Measurements from ENCODE around the gene UBL3.
A peak's percentile ranks its signal among the peaks of the same experiment; 100 is the strongest.

The UBL3 gene, protein sequence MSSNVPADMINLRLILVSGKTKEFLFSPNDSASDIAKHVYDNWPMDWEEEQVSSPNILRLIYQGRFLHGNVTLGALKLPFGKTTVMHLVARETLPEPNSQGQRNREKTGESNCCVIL

DNA sequence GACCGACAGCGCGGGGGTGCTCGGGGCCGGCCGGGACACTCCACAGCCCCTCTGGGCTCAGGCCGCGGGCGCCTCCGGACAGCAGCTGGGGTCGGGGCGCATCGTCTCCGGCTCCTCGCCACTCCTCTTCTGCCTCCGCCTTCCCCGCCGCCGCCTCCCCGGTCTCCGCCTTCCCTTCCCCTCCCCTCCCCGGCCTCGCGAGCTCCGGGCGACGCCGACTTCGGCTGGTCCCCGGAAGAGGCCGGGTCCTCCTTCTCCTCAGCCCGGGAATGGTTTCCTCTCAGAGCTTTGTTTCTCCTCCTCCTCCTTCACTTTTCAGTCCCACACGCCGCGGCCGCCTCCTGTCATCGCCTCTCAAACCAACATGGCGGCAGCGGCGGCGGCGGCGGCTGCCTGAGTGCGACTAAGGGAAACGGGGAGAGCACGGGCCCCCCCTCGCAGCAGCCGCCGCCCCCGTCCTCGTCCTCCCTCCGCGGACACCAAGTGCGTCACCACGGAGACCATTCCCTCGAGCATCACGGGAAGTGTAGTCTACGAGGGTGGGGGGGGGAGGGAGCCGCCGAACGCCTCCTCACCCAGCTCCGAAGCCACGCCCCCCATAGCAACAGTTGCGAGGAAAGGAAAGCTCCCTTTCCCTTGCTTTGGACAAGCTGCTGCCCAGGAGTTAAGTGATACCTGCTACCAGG lies at the start of gene UBL3:
Gene UBL3 (minus strand): TSS at position 405 of the 686 bp plus-strand sequence. CDS start 1,079 bp downstream, outside the sequence.
- peak; percentile 88 for DNase-seq

DNA sequence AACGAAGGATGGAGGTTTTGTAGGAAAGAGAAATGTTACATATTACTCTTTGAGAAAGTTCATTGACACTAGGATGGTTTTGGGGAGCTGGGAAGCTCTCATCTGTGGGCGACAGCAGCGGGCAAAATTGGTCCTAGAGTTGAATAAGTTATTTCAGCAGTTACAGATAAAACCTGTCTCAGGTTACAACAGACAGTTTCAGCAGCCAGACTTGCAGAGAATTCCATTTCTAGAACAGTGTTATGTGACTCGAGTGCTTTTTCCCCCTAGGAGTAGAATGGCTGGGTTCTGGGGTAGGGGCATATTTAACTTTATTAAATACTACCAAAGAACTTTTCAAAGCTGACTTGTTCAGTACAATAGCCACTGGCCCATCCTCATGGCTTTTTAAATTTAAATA lies 46.7 kb upstream of the UBL3 start:
- no peak for DNase-seq

DNA sequence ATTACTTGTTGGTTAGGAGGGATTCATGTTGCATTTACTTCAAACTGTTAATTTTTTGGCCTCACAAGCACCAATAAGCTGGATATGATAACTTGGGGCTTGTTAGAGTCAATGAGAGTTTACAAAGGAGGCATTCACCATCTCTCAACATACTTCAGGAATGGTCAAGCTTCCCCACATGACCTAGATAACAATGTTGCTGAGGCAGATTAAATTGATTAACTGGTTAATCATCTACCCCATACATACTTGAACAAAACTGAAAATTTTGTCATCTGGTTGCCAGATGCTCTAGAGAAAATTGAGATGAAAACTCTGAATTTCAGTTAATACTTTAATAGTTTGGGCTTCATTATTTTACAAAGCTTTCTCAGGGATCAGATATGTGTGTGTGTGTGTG lies 43.0 kb upstream of the UBL3 start:
- DNase-seq = no peak

DNA sequence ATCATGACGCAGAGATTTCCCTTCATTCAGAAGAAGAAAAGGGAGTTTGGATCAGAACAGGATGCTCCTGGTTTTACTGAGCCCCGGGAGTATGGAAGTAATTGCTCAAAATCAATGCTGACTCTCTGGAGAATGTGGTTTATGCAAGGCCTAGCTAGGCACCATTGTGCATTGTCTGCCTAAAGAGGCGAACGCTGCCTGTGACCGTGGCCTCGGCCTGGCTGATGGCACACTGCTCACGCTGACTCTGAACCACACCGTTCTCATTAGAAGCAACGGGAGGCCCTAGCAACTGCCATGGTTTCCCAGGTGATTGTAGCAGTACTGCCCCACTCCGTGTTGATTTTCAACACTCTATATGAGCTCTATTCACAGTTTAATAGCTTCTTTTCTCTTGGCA lies 41.7 kb upstream of the UBL3 start:
- DNase-seq = no peak

DNA sequence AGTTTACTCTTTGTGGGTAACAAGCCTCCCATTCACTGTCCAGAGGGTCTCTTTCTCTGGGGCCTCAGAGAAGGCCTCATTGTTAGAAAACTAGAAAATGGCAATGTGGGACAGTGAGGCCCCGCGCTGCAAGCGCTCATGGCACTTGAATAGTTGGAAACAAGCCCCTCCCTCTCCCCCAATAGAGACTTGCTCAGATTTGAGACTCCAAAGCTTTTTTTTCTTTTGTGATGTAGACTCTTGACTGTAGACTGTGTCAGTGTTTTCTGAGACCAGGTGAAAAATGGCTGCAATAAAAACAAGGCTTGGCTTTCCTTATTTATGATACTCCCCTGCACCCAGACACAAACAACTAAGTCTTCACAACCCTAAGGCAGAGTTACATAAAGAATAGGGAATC lies 38.7 kb upstream of the UBL3 start:
- no peak for DNase-seq

DNA sequence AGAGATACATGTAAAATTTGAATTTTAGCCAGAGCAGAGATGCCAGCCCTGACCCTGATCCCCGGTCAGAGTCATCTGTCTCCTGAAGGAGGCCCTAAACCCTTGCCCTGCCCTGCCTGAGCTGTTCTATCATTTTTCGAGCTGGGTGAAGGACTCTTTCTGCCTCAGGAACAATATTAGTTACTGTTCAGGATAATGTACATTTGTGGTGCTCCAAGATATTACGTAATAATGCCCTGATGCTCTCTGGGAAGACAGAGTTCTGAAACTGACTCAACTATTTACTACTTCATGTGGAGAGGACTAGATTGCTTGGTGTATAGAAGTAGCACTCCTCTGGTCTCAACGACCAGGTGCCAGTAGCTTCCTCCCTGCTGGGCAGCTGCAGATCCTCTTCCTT lies 37.9 kb upstream of the UBL3 start:
- DNase-seq = no peak

DNA sequence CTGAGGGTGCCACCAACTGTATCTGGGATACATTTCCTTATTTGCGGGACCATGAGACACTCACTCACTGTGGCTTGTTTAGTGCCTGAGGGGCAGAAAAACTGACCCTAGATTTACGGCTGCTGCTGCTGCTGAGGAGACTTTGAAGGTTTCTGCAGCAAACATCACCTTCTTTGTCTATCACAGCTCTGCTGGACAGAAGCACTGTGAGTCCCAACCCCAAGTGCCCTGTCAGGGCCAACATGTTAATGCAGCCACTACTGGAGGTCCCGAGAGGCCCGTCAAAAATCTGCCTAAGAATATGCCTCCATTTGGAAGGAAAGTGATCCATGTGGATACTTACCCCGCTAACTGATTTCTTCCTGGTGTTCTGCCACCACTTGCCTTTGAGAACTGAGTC lies 37.3 kb upstream of the UBL3 start:
- no peak for DNase-seq

DNA sequence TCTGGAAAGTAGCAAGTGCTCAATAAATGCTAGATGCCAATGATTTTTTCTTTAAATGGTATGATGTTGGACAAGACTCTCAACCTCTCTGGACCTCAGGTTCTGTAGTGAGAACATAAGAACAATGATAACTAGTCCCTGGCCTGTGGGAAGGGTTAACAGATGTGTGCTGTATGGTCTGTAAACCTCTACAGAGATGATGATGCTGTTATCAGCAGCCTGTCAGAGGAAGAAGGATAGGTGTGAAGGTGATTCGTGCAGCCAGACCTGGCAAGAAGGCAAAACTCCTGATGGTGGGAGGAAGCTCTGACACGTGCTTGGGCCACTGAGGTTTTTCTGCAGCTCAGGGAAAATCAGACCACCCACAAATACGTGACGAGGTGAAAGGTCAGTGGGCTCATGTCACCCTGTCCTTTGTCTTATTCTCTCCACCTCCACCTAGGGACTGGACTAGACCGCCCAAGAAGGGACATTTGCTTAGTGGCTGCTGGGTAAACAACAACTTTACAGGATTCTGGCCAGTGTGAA lies 36.7 kb upstream of the UBL3 start:
- DNase-seq = no peak

DNA sequence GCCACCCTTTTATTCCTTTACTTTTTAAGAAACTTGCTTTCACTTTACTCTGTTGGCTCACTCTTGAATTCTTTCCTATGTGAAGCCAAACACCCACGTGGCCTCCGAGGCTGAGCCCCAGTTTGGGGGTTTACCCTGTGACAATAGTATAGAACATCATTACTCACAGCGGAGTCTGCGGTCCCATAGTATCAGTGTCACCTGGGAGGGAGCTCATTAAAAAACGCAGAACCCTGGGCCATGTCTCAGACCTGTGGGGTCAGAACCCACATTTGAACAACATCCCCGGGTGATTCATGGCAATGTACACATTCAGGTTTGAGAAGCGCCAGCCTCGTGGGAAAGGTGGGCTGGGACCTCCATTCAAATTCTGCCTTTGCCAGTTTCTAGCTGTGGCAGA lies 36.0 kb upstream of the UBL3 start:
- DNase-seq = no peak

DNA sequence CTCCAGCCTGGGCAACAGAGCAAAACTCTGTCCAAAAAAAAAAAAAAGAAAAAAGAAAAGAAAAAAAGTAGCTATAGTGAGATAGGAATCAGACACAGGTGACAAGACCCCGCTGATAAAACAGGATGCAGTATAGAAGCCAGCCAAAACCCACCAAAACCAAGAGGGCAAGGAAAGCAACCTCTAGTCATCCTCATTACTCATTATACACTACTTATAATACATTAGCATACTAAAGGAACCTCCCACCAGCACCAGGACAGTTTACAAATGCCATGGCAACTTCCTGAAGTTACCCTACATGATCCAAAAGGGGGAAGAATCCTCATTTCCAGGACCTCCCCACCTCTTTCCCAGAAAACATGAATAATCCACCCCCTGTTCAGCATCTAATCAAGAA lies 35.6 kb upstream of the UBL3 start:
- DNase-seq = no peak

DNA sequence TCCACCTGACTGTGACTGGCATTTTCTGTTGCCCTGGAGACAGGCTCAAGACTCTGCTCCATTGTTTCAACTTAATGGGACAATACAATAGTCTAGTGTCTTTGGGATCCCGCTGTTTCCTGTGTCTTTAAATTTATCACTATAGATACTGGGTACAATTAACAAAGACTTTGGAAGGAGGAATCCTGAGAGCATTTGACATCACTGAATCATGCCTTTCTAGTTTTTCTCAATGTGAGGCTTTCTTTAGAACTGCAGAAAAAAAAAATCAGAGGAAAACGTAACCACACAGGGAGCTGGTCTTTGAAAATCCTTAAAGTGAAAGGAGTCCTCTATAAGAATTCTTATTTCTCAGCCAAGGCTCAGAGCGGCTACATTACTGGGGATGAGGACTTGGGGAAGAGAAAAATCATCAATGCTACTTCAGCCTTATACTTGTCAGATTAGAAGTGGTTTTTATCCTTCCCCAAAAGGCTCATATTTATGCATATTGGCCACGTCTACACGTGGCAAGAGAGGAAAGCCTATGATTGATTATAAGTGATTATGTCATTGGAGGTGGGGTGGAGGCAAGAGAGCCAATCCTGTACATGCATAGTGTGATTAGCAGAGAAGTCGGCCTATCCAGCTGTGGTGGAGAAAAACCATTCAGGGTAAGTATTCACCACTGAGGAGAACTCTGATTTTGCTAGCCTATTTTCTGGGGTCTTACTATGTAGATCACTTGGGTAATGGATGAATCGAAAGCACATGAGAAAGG lies 34.4 kb upstream of the UBL3 start:
- DNase-seq = no peak

DNA sequence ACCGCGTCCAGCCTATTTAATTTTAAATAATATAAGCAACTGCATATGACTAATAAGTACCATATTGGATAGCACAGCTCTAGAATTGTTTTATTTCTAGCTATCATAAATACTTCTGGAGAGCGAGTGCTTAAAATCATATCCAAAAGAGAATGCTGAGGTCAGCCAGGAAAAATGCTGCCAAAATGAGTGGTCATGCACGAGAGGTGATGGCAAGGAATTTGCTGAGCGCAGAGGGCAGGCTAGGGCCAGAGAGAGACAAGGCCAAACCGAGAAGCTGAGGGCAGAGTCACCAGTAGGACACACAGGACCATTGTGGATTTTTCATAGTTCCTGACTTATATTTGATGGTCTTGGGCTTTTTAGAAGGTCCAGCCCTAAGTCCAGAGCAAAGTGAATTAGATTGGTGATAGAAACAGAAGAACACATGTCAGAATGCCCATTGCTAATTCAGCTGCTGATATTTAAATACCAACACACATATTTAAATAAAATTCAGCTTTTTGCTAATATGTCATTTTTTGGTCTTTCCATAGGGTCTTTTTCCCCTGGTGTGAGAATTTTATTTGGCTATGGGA lies 33.6 kb upstream of the UBL3 start:
- DNase-seq = no peak

DNA sequence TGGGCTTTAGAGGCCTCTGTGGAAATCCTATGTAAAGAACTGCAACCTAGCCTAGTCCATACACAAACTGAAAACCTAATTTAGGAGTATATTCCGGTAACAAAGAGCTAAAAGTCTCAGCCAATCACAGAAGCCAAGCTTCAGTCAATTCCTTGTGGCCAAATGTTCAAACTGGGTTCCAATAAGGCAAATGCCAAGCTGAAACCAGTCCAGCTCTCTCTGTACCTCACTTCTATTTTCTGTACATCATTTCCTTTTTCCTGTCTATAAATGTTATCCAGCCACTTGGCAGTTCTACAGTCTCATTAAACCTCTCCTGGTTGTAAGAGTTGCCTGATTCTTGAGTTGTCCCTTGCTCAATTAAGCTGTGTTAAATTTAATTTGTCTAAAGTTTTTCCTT lies 31.7 kb upstream of the UBL3 start:
- no peak for DNase-seq

DNA sequence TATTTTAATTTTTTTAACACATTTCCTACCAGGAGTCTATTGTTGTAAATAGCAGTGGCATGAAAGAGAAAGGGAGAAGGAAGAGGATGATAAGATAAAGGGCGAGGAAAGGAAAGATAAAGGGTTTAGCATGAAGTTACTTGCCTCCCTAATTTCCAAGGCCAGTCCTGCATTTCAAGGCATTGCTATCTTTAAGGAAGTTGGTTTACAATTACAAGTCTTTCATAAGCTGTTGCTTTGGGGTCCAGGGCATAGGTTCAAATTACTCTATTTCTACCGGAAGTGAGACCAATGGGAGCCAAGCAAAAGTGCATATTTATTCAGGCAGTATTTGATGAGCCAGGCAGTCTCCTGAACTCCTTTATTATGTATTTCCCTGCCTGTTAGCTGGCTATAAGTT lies 27.7 kb upstream of the UBL3 start:
- DNase-seq = no peak

DNA sequence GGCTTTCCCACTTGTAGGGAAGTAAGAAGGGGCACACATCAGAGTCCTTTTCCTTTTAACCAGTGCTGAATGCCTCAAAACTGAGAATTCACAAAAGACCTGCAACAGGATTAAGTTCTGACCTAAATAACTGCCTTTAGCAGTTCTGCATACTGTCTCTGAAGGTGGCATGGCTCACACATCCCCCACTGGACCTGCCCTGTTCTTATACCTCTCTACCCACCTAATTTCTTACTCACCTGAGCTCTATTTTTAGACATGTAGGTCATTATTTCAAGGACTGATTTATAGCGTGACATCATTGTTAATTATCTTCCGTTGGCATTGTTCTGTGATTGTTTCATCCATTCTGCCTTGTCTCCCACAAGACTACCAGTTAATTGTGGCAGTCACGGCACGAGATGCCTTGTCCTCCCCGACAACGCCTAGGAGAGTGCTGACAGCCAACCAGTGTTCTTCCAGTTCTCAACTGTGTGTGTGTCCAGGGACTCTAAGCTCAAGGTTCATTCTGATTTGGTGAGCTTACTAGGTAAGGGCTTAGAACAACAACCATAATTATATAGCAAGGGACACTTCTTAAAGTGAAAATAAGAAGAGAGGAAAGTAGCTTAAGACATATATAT lies 27.1 kb upstream of the UBL3 start:
- DNase-seq = no peak

DNA sequence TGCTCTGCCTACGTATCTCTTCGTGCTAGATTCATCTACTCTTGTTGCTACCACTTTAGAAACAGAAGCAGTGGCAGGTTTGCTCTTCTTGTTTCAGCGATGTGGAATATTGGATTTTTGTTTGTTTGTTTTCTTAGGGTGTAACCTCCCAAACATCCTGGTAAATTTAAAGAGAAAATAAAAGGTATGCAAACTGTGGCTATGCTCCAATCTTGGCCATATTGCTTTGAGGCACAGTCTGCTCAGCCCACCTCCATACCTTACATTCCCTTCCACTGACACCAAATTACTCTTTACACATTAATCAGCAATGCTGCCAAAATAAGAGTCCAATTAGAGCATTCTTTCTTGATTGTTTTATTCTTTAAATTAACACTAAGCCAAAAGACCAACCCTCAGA lies 25.2 kb upstream of the UBL3 start:
- DNase-seq = no peak

DNA sequence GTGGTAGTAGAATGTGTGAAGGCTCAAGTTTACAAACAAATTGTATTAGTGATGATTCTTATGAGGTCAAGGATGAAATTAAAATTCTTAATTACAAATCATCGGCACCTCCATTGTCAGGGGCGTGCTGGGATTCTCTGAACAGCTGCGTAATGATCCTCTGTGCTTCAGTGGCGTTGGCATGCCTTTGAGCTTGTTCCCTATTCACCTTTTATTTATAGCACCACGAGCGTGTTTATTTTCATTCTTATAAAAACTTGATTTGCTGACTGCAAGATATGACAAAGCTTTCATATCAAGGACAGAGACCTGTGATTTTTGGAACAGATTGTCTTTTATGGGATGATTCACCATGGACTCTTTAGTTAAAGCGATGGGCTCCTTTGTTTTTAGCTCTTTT lies 18.2 kb upstream of the UBL3 start:
- no peak for DNase-seq

DNA sequence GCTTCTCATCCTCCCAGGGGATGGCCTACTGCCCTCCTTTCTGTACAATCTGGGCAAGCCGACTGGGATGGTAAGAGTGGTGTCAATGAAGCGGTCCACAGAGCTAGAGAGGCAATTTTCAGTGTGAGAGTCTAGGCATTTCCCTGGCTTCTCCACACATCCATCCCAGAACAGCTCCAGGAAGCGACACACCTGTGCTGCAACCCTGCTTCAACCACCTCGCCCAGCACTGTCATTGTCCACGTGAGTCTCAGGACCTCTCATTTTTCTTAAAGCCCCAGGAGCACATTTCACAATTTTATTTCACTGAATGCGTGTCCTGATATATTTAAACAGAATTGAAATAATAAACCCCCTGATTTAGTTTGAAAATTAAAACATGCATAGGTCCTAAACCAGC lies 15.5 kb upstream of the UBL3 start:
- DNase-seq = no peak

DNA sequence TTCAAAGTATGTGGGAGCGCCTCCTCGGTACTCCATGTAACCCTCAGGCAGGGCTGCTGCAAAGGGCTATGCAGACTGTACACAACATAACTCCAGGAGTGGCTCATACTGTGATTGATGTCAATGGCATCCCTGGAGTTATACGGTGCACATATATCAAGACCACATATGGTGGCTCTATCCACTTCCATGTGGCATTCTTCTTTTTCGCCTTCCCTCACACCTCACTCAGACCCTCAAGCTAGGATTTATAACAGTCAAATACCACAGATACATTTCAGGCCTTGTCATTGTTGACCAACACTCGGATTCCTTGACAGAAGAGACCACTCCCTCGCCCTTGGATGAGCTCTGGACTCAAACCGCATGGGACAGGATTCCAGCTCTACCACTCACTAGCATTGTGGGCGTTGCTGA lies 11.3 kb upstream of the UBL3 start:
- DNase-seq = no peak

DNA sequence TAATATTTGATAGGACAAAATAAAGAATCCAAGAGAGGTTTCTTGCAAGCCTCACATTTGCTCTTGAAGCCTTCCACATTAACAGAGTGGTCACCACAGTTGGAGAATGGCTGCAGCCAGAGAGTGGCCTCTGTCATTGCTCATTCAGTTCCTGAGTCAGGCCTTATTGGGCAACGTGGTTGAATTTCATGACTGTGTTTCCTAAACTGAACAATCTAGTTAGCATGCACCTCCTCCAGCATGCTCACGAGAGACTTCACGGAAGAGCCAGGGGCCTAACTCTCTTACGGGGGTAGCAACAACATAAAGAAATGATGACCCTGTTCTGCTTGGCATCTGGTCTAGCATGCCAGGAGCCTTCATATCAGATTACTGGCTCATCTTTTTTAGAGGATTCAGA lies 9.6 kb upstream of the UBL3 start:
- no peak for DNase-seq

DNA sequence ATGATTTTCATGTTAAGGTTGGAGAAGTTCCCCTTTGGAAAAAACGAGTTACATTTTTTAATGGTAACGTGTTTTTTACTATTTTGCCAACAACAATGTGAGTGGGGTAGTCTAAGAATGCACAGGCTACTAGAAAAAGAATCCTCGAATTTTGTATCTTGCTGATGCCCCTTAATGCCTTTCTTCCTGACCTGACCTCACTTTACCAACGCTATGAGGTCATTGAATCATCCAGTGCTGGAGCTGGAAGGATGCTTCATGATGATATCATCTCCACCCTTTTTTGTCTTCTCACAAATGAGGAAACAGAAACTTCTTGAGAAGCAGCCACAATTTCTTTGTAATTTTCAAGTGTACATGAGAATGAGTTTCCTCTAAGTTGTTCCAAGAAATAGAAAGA lies 8.2 kb upstream of the UBL3 start:
- DNase-seq = no peak

DNA sequence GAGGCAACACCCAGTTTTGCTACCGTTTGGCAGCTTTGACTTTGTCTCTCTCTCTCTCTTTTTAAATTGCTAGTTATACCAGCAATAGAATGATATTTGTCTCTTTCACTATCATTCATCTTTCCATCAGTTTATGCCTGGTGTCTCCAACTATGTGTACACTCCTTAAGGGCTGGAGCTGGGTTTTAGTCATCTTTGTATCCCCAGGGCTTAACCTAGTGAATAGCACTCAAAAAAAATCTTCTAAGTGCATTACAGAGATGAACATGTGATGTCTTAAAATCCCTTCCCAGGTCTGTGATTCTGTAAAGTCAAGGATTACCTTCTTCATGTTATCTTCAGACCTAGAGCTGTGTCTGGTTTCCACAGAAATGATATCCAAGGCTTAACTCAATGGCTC lies 7.8 kb upstream of the UBL3 start:
- no peak for DNase-seq

DNA sequence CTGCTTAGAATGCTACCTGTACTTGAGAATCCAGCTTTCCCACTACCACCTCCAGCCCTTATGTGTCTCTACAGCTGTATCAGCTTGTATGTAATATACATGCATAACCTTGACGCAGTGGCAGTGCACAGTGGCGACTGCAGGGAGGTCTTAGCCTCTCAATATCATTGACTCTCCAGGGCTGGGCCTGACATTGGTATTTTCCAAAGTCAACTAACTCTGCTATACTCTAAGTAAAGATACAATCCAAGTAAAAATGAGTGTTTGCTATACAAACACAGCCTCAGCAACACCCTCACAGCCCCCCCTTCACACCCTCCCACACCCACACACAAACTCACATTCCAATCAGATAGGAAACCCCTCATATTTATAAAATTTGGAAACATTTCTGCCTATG lies 6.7 kb upstream of the UBL3 start:
- DNase-seq = no peak

DNA sequence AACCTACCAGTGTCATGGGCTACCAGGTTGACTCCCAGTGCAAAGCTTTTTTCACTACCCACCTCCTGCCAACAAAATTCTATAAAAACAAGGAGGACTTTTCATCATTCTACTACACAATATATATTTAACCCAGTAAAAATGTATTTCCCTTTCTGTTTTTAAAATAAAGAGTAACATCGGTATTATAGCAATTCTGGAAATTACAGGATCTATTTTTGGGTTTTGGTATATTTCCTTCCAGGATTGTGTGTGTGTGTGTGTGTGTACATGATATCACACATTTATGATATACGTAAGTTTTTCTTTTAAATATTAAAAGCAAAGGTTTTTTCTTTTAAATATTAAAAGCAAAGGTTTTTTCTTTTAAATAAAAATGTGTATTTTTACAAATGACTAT lies 6.0 kb upstream of the UBL3 start:
- no peak for DNase-seq

Measured in NCI-H1105 (cell line).